ENCODE results near the gene ARMC3.

DNA sequence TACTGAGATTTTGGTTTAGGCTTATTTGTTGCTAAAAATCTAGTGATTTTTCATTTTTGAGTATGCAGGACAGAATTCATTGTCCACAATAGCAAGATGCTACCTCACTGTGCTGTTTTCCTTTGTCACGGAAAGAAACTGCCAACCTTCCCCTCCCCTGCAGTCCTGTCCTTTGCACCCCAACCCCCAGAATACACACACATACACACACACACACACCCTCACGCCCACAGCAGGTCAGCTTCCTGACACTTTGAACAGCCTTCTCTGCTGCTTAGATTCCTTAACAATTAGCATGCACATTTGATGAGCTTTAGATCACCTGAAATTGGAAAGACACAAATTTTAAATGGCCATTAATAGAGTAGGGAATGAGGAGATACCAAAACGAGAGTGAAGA, 32.1 kb downstream of the ARMC3 start:
- TF ChIP-seq, protein P1, sequence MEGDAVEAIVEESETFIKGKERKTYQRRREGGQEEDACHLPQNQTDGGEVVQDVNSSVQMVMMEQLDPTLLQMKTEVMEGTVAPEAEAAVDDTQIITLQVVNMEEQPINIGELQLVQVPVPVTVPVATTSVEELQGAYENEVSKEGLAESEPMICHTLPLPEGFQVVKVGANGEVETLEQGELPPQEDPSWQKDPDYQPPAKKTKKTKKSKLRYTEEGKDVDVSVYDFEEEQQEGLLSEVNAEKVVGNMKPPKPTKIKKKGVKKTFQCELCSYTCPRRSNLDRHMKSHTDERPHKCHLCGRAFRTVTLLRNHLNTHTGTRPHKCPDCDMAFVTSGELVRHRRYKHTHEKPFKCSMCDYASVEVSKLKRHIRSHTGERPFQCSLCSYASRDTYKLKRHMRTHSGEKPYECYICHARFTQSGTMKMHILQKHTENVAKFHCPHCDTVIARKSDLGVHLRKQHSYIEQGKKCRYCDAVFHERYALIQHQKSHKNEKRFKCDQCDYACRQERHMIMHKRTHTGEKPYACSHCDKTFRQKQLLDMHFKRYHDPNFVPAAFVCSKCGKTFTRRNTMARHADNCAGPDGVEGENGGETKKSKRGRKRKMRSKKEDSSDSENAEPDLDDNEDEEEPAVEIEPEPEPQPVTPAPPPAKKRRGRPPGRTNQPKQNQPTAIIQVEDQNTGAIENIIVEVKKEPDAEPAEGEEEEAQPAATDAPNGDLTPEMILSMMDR (conservative IDR thresholded peaks at IDR 0.05; ENCODE audit: low read length), result no peak
- no peak for TF ChIP-seq EZH2phosphoT487 (IDR thresholded peaks at IDR 0.05; ENCODE audit: borderline replicate concordance, low read depth, low read length)

All from OCI-LY7 (cell line).